Central memory CD4-positive, alpha-beta T cell (primary cell): ENCODE data around the gene TLCD1.
"Not testable (repeated sequence)": the region's sequence is repeated elsewhere in the genome, so short reads cannot be mapped to it uniquely, and the experiment has no call there.

ENCODE experiments used
- DNase-seq: peaks from one replicate; pipeline ENCODE4 v3.0.0; 2022

The TLCD1 gene

GRCh38 chr17:28726627-28727491, 826 bp upstream of the TLCD1 start:
- peak; percentile 87 for DNase-seq

GRCh38 chr17:28725660-28726225, 290 bp downstream of the TLCD1 start:
- DNase-seq = peak; percentile 35

- no peak for DNase-seq
Measured at GRCh38 chr17:28725166-28725659, 820 bp downstream of the TLCD1 start.

GRCh38 chr17:28724500-28725165, 1.4 kb downstream of the TLCD1 start:
- DNase-seq = no peak

- not testable (repeated sequence) for DNase-seq
Measured at GRCh38 chr17:28723836-28724499, 2.1 kb downstream of the TLCD1 start.

- no peak for DNase-seq
Measured at GRCh38 chr17:28723159-28723835, 2.7 kb downstream of the TLCD1 start.

- DNase-seq = no peak
Measured at GRCh38 chr17:28722417-28723158, 3.4 kb downstream of the TLCD1 start.

- not testable (repeated sequence) for DNase-seq
Measured at GRCh38 chr17:28720997-28721329, 5.1 kb downstream of the TLCD1 start.

- peak; percentile 29 for DNase-seq
Measured at GRCh38 chr17:28720247-28720996, 5.6 kb downstream of the TLCD1 start.

GRCh38 chr17:28719021-28719433, 7.0 kb downstream of the TLCD1 start:
- no peak for DNase-seq

- DNase-seq = no peak
Measured at GRCh38 chr17:28718333-28719020, 7.6 kb downstream of the TLCD1 start.

GRCh38 chr17:28717578-28718332, 8.3 kb downstream of the TLCD1 start, which contains the start of gene RAB34:
RAB34 (minus strand) TSS chr17:28717868; CDS start chr17:28717266, 602 bp downstream.
- DNase-seq = no peak

- no peak for DNase-seq
Measured at GRCh38 chr17:28716740-28717577, 9.1 kb downstream of the TLCD1 start.

- no peak for DNase-seq
Measured at GRCh38 chr17:28715217-28715616, 10.8 kb downstream of the TLCD1 start.

GRCh38 chr17:28714281-28714680, 11.8 kb downstream of the TLCD1 start:
- no peak for DNase-seq

- no peak for DNase-seq
Measured at GRCh38 chr17:28712705-28713415, 13.2 kb downstream of the TLCD1 start.

GRCh38 chr17:28712032-28712704, 13.9 kb downstream of the TLCD1 start:
- DNase-seq = peak; percentile 45
